ENCODE data around the gene MAGEA2. TPM values are rescaled to one million over a fixed set of nuclear protein-coding genes. Genes with fewer than 3 reads are reported as not detected.
"Not testable (repeated sequence)": the region's sequence is repeated elsewhere in the genome, so short reads cannot be mapped to it uniquely, and the experiment has no call there.

Gene MAGEA2
- total RNA-seq (not detected), total RNA-seq (0 reads per million in 2 donors)

GRCh38 chrX:152753686-152754650 is at the start of gene MAGEA2:
MAGEA2 (minus strand) TSS chrX:152753842; CDS start chrX:152751363, 2,479 bp downstream.
- not testable (repeated sequence) for H3K27me3 Mint-ChIP-seq; H3K4me1 Mint-ChIP-seq; H3K4me3 Mint-ChIP-seq; H3K27ac Mint-ChIP-seq; ATAC-seq; H3K9me3 ChIP-seq (ENCODE audit: control insufficient read depth, low read length, poor library complexity, severe bottlenecking); DNase-seq; H3K36me3 Mint-ChIP-seq (ENCODE audit: low read depth)

DNA sequence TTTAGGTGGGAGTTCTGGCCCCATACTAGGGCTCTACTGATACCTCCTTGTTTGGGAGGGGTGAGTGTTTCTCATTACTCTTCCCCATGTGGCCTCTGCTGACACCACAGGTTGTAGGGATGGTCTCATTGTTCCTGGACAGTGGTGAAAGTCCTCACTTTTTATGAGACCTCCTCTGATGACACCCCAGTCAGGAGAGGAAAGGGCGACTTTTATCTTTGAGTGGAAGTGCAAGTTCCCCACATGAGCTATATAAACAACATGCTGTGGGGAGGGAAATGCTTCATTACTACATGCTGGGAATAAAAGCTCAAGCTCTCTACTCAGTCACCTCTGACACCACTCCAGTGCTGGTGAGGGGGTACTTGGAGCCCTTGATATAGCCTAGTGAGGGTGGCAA is 45.3 kb upstream of the MAGEA2 start:
- H3K9me3 ChIP-seq (ENCODE audit: control insufficient read depth, low read length, poor library complexity, severe bottlenecking) = no peaks in the 10 kb centered on the region
- H3K36me3 Mint-ChIP-seq (ENCODE audit: low read depth) = no peaks in the 10 kb centered on the region
- H3K4me3 Mint-ChIP-seq = no peak overlapping the region
- H3K4me1 Mint-ChIP-seq = no peaks in the 10 kb centered on the region
- DNase-seq (no peak), ATAC-seq (no peak)
- H3K27ac Mint-ChIP-seq = no peak overlapping the region
- H3K27me3 Mint-ChIP-seq = peaks cover 8% of the 10 kb centered on the region

DNA sequence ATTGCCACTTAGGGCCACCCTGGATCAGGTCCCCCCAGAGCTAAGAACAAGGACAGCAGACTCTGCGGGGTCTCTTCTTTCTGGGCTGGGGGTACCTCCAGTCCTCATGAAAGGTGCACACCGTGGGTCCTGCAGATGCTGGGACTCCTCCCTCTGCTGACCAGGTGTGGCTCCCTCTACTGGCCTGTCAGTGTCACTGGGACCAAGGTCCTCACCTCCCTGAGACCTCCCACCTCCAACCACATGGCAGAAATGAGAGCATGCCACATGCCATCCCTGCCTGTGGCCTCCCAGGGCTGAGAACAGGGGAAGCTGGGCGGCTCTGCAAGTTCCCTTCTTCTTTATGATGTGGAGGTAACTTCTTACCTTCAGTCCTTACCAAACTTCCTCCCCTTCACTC is 33.4 kb upstream of the MAGEA2 start:
- not testable (repeated sequence) for H3K27ac Mint-ChIP-seq; H3K4me1 Mint-ChIP-seq; H3K9me3 ChIP-seq (ENCODE audit: control insufficient read depth, low read length, poor library complexity, severe bottlenecking); DNase-seq; H3K36me3 Mint-ChIP-seq (ENCODE audit: low read depth); H3K27me3 Mint-ChIP-seq; ATAC-seq; H3K4me3 Mint-ChIP-seq

GRCh38 chrX:152769549-152770289 is 16.1 kb upstream of the MAGEA2 start, which contains the start of gene MAGEA6:
MAGEA6 (minus strand) TSS chrX:152769689; CDS start chrX:152767650, 2,039 bp downstream.
- not testable (repeated sequence) for H3K4me3 Mint-ChIP-seq; H3K27ac Mint-ChIP-seq; H3K36me3 Mint-ChIP-seq (ENCODE audit: low read depth); H3K4me1 Mint-ChIP-seq; ATAC-seq; DNase-seq; H3K27me3 Mint-ChIP-seq; H3K9me3 ChIP-seq (ENCODE audit: control insufficient read depth, low read length, poor library complexity, severe bottlenecking)

DNA sequence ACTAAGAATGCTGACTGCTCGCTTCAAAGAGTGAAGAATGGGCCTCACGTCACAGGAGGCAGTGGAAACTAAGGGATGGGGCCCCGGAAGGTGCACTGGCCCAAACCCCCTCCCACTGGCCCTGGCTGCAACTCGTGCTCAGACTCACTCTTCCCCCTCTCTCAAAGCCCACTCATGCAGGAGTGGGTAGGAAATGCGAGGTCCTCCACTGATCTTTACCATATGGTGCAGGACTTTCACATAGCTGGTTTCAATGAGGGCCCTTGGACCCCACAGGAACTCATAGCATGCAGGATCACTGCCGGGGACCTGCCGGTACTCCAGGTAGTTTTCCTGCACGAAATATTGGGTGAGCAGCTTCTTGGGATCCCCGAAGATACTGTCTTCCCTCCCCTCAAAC is 12.9 kb upstream of the MAGEA2 start:
- not testable (repeated sequence) for H3K4me1 Mint-ChIP-seq; H3K4me3 Mint-ChIP-seq; H3K27ac Mint-ChIP-seq; DNase-seq; H3K9me3 ChIP-seq (ENCODE audit: control insufficient read depth, low read length, poor library complexity, severe bottlenecking); ATAC-seq; H3K27me3 Mint-ChIP-seq; H3K36me3 Mint-ChIP-seq (ENCODE audit: low read depth)

GRCh38 chrX:152761582-152761981 is 7.9 kb upstream of the MAGEA2 start:
- not testable (repeated sequence) for ATAC-seq; H3K27ac Mint-ChIP-seq; H3K36me3 Mint-ChIP-seq (ENCODE audit: low read depth); H3K4me3 Mint-ChIP-seq; H3K27me3 Mint-ChIP-seq; DNase-seq; H3K4me1 Mint-ChIP-seq; H3K9me3 ChIP-seq (ENCODE audit: control insufficient read depth, low read length, poor library complexity, severe bottlenecking)

- ATAC-seq = not testable (repeated sequence)
Measured at GRCh38 chrX:152759544-152759943, 5.9 kb upstream of the MAGEA2 start.

GRCh38 chrX:152758918-152759317 is 5.3 kb upstream of the MAGEA2 start, which contains the start of gene CSAG3:
CSAG3 (plus strand) TSS chrX:152759218.
- not testable (repeated sequence) for ATAC-seq; H3K9me3 ChIP-seq (ENCODE audit: control insufficient read depth, low read length, poor library complexity, severe bottlenecking); DNase-seq; H3K4me3 Mint-ChIP-seq; H3K4me1 Mint-ChIP-seq; H3K36me3 Mint-ChIP-seq (ENCODE audit: low read depth); H3K27ac Mint-ChIP-seq; H3K27me3 Mint-ChIP-seq

More at GRCh38 chrX:152759544-152759943, 5.9 kb upstream of the MAGEA2 start:
- H3K9me3 ChIP-seq (ENCODE audit: control insufficient read depth, low read length, poor library complexity, severe bottlenecking); H3K4me1 Mint-ChIP-seq; H3K27ac Mint-ChIP-seq; H3K27me3 Mint-ChIP-seq; H3K4me3 Mint-ChIP-seq; DNase-seq; H3K36me3 Mint-ChIP-seq (ENCODE audit: low read depth): not testable (repeated sequence)

DNA sequence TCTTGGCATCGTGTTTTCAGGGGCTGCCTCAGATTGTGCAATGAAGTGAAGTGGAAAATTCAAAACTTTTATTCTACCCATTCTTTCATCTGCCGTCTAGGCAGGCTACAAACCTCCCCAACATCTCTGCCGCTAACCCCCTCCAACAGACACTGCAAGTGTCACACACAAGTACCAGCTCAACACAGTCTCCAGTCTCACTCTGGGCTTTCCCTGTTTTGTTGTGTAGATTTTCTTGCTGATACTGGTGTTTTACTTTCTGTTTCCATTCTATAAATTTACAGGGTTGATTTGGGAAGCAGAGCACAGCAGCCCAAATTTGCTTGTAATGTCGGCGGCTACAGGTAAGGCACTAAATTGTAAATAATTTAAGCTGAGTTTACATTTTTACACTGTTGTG is 1.2 kb upstream of the MAGEA2 start:
- ATAC-seq; H3K4me1 Mint-ChIP-seq; H3K27me3 Mint-ChIP-seq; H3K36me3 Mint-ChIP-seq (ENCODE audit: low read depth); DNase-seq; H3K9me3 ChIP-seq (ENCODE audit: control insufficient read depth, low read length, poor library complexity, severe bottlenecking); H3K27ac Mint-ChIP-seq; H3K4me3 Mint-ChIP-seq: not testable (repeated sequence)

- no peaks in the 10 kb centered on the region for H3K4me1 Mint-ChIP-seq
- ATAC-seq = no peak
- no peak for DNase-seq
- H3K36me3 Mint-ChIP-seq (ENCODE audit: low read depth) = no peaks in the 10 kb centered on the region
- H3K4me3 Mint-ChIP-seq = no peak overlapping the region
- H3K27ac Mint-ChIP-seq = no peak overlapping the region
- no peaks in the 10 kb centered on the region for H3K9me3 ChIP-seq (ENCODE audit: control insufficient read depth, low read length, poor library complexity, severe bottlenecking)
- no peaks in the 10 kb centered on the region for H3K27me3 Mint-ChIP-seq
Measured at GRCh38 chrX:152738560-152738959, 15.1 kb downstream of the MAGEA2 start.

DNA sequence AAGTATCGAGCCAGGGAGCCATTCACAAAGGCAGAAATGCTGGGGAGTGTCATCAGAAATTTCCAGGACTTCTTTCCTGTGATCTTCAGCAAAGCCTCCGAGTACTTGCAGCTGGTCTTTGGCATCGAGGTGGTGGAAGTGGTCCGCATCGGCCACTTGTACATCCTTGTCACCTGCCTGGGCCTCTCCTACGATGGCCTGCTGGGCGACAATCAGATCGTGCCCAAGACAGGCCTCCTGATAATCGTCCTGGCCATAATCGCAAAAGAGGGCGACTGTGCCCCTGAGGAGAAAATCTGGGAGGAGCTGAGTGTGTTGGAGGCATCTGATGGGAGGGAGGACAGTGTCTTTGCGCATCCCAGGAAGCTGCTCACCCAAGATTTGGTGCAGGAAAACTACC is 17.1 kb downstream of the MAGEA2 start:
- H3K9me3 ChIP-seq (ENCODE audit: control insufficient read depth, low read length, poor library complexity, severe bottlenecking); H3K4me1 Mint-ChIP-seq; ATAC-seq; H3K27me3 Mint-ChIP-seq; H3K27ac Mint-ChIP-seq; H3K4me3 Mint-ChIP-seq; H3K36me3 Mint-ChIP-seq (ENCODE audit: low read depth); DNase-seq: not testable (repeated sequence)

GRCh38 chrX:152735860-152736511 is 17.7 kb downstream of the MAGEA2 start:
- Mint-ChIP-seq H3K27me3 (no peaks in the 10 kb centered on the region), H3K4me3 (no peak overlapping the region), H3K36me3 (ENCODE audit: low read depth) (no peaks in the 10 kb centered on the region), H3K27ac (no peak overlapping the region), H3K4me1 (no peaks in the 10 kb centered on the region)
- no peaks in the 10 kb centered on the region for H3K9me3 ChIP-seq (ENCODE audit: control insufficient read depth, low read length, poor library complexity, severe bottlenecking)
- no peak for DNase-seq
- ATAC-seq = no peak

GRCh38 chrX:152735101-152735500 is 18.5 kb downstream of the MAGEA2 start:
- Mint-ChIP-seq H3K27me3 (no peaks in the 10 kb centered on the region), H3K4me3 (no peak overlapping the region), H3K27ac (no peak overlapping the region), H3K4me1 (no peaks in the 10 kb centered on the region), H3K36me3 (ENCODE audit: low read depth) (no peaks in the 10 kb centered on the region)
- DNase-seq = no peak
- ATAC-seq = no peak
- no peaks in the 10 kb centered on the region for H3K9me3 ChIP-seq (ENCODE audit: control insufficient read depth, low read length, poor library complexity, severe bottlenecking)
